ENCODE measurements around the gene GAS1. TPM values are rescaled to one million over a fixed set of nuclear protein-coding genes. Genes with fewer than 3 reads are reported as not detected.

The GAS1 gene
- polyA plus RNA-seq, 6 donors from 2014 or later: not detected

DNA sequence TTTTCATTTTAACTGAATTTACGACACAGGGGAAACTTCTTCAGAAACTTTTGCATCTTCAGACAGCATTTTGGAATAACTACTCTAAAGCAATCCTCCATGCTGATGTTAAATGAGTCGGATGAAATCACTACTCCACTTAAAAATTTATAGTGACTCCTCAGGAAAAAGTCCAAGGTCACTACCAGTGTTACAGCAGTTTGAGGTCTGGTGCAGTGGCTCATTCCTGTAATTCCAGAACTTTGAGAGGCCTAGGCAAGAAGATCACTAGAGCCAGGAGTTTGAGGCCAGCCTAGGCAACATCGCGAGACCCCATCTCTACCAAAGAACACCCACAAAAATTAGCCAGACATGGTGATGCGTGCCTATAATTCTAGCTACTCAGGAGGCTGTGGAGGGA lies 5.9 kb upstream of the GAS1 start:
- Mint-ChIP-seq H3K27ac (no peak overlapping the region), H3K36me3 (no peaks in the 10 kb centered on the region), H3K27me3 (peaks cover 12 to 40% (median 23%) of the 10 kb centered on the region in 3 donors), H3K9me3 (peaks cover 0 to 23% (median 6%) of the 10 kb centered on the region in 7 donors), H3K4me1 (peaks cover 3 to 9% (median 8%) of the 10 kb centered on the region in 3 donors), H3K4me3 (no peak overlapping the region)
- DNase-seq (no peak), ATAC-seq (ENCODE audit: low read depth in 2 of 2) (no peak)

GRCh38 chr9:86948074-86948929 lies 996 bp upstream of the GAS1 start:
- Mint-ChIP-seq H3K4me3 (peak overlapping the region; percentile 71 to 94 (median 88)), H3K27me3 (peaks cover 19 to 48% (median 28%) of the 10 kb centered on the region in 3 donors), H3K36me3 (no peaks in the 10 kb centered on the region), H3K9me3 (peaks cover 0 to 23% (median 5%) of the 10 kb centered on the region in 7 donors), H3K4me1 (peaks cover 7 to 16% (median 10%) of the 10 kb centered on the region in 3 donors), H3K27ac (peak overlapping the region in 2 of 6 donors; percentile 41 to 47)
- ATAC-seq (ENCODE audit: low read depth in 2 of 2): peak; percentile 69 to 72
- DNase-seq: peak; percentile 44

DNA sequence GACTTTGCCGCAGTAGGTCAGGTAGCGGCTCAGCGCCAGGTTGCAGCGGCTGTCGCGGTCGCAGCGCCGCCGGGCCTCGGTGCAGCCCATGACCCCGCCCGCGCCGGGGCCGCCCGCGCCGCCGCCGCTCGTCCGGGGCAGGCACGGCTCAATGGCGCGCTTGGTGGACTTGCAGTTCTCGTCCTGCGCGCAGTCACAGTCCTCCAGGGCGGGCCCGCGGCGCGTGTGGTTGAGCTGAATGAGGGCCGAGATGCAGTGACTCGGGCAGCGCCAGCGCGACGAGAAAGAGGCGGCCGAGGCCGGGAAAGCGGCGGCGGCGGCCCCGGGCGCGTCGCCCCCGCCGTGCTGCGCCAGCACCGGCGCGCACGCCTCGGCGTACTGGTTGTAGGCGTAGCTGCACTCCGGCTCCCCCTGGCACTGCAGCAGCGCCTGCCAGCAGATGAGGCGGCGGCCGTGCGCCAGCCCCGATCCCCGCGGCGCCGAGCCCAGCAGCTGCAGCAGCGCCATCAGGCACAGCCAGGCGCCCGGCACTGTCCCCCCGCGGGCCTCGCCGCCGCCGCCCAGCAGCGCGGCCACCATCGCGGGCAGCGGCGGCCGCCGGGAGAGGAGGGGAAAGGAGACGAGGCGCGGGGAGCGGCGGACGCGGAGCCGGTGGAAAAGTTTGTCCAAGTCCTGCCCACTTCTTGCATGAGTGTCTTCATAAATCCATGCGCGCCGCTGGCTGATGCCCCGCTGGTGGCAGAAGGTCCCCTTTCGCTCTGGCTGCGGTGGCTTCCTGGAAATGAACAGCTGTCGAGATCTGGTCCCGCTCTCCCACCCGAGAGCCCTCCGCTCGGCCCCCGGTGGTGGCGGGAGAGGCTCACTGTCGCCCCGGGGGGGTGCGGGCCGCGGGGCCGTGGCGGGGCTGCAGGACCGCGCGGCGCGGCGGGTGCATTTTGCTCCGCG lies 833 bp downstream of the GAS1 start:
- H3K27me3 Mint-ChIP-seq: peaks cover 35 to 49% (median 46%) of the 10 kb centered on the region in 3 donors
- H3K9me3 Mint-ChIP-seq: peaks cover 0 to 10% (median 0%) of the 10 kb centered on the region in 7 donors
- DNase-seq (peak; percentile 28), ATAC-seq (ENCODE audit: low read depth in 2 of 2) (peak; percentile 46 to 62)
- H3K4me1 Mint-ChIP-seq: peaks cover 7 to 16% (median 10%) of the 10 kb centered on the region in 3 donors
- H3K4me3 Mint-ChIP-seq: peak overlapping the region; percentile 46 to 83 (median 76)
- no peaks in the 10 kb centered on the region for H3K36me3 Mint-ChIP-seq
- no peak overlapping the region for H3K27ac Mint-ChIP-seq

GRCh38 chr9:86945728-86946200 lies 1.5 kb downstream of the GAS1 start:
- peaks cover 0 to 3% (median 0%) of the 10 kb centered on the region in 7 donors for H3K9me3 Mint-ChIP-seq
- peak overlapping the region in 7 of 8 donors; percentile 31 to 82 (median 56) for H3K4me3 Mint-ChIP-seq
- H3K36me3 Mint-ChIP-seq: no peaks in the 10 kb centered on the region
- H3K4me1 Mint-ChIP-seq: peaks cover 7 to 16% (median 10%) of the 10 kb centered on the region in 3 donors
- H3K27ac Mint-ChIP-seq: no peak overlapping the region
- DNase-seq (no peak), ATAC-seq (ENCODE audit: low read depth in 2 of 2) (no peak)
- peaks cover 42 to 56% (median 54%) of the 10 kb centered on the region in 3 donors for H3K27me3 Mint-ChIP-seq

GRCh38 chr9:86944796-86945727 lies 2.2 kb downstream of the GAS1 start:
- ATAC-seq (ENCODE audit: low read depth in 2 of 2) (no peak), DNase-seq (no peak)
- no peaks in the 10 kb centered on the region for H3K36me3 Mint-ChIP-seq
- peaks cover 7 to 16% (median 10%) of the 10 kb centered on the region in 3 donors for H3K4me1 Mint-ChIP-seq
- H3K27ac Mint-ChIP-seq: no peak overlapping the region
- H3K9me3 Mint-ChIP-seq: no peaks in the 10 kb centered on the region
- H3K4me3 Mint-ChIP-seq: peak overlapping the region; percentile 62 to 84 (median 74)
- H3K27me3 Mint-ChIP-seq: peaks cover 44 to 56% (median 54%) of the 10 kb centered on the region in 3 donors

- DNase-seq (no peak), ATAC-seq (ENCODE audit: low read depth in 2 of 2) (no peak)
- H3K4me1 Mint-ChIP-seq: peaks cover 4 to 10% (median 5%) of the 10 kb centered on the region in 3 donors
- peaks cover 53 to 66% (median 61%) of the 10 kb centered on the region in 3 donors for H3K27me3 Mint-ChIP-seq
- peak overlapping the region in 2 of 8 donors; percentile 1 to 53 for H3K4me3 Mint-ChIP-seq
- H3K9me3 Mint-ChIP-seq: no peaks in the 10 kb centered on the region
- H3K36me3 Mint-ChIP-seq: peaks cover 0 to 7% of the 10 kb centered on the region in 2 donors
- H3K27ac Mint-ChIP-seq: no peak overlapping the region
These were observed 3.8 kb downstream of the GAS1 start for GRCh38 chr9:86943201-86944113.

DNA sequence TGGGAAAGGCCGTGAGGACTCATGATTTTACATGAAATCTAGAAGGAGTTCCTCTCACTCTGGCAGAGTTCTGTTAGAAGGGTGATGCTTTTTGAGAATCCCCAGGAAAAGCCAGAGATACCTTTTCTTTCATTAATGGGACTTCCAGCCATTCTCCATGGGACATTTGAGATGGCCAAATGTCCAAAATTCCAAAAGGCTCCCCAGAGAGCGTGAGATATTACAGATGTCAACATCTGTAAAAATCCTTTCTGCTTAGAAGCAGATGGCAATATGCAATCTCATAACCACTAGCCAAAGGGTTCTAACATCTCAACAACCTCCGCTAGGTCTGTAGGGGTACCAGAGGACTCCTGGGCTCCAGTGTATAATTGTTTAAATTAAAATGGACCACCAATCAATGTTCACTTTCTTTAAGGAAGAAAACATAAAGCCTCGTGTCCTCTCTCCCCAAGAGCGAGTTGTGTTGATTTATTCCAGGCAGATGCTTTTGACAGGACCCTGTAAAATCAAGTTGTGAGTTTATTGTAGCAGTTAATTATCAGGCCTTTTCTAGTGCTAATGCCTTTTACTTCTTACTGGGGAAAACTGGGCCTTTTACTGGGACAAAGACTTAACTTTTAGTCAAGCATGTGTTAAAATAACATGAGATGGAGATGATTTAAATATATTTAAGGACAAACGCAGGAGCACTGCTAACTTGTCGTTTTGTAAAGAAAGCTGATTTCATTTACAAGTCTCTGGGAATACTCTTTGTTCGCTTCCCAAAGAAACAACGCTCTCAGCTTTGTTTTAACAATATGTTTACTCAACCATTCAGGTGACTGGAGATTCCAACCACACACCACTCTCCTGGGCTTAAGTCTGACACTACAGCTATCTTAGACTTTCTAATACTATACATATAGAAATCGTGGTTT lies 4.8 kb downstream of the GAS1 start:
- DNase-seq (no peak), ATAC-seq (ENCODE audit: low read depth in 2 of 2) (no peak)
- peak overlapping the region in 1 of 8 donors; percentile 53 for H3K4me3 Mint-ChIP-seq
- H3K36me3 Mint-ChIP-seq: peaks cover 0 to 7% of the 10 kb centered on the region in 2 donors
- H3K27ac Mint-ChIP-seq: no peak overlapping the region
- H3K4me1 Mint-ChIP-seq: peaks cover 0 to 7% (median 4%) of the 10 kb centered on the region in 3 donors
- peaks cover 54 to 68% (median 66%) of the 10 kb centered on the region in 3 donors for H3K27me3 Mint-ChIP-seq
- H3K9me3 Mint-ChIP-seq: no peaks in the 10 kb centered on the region

DNA sequence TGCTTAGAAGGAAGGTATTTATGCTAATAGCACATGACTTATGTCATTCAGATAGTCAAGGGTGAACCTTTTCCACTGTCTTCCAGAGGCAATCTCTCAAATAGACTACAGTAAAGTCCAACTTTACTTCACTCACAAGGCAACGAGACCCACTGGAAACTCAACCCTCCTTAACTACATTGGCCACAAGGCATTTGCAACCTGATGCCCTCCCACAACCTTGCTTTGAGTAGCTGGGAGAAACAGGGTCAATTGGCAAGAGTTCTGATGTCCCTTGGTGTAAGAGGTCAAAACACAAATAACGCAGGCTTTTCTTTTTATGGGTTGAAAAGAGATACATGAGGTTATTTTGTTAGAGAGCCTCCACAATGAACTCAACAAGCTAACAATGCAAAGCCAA lies 6.1 kb downstream of the GAS1 start:
- no peak for ATAC-seq (ENCODE audit: low read depth in 2 of 2)
- Mint-ChIP-seq H3K4me1 (peaks cover 0 to 7% (median 4%) of the 10 kb centered on the region in 3 donors), H3K9me3 (peaks cover 0 to 1% (median 0%) of the 10 kb centered on the region in 7 donors), H3K36me3 (peaks cover 0 to 7% of the 10 kb centered on the region in 2 donors), H3K27me3 (peaks cover 54 to 68% (median 66%) of the 10 kb centered on the region in 3 donors), H3K4me3 (no peak overlapping the region), H3K27ac (no peak overlapping the region)
- DNase-seq: no peak

DNA sequence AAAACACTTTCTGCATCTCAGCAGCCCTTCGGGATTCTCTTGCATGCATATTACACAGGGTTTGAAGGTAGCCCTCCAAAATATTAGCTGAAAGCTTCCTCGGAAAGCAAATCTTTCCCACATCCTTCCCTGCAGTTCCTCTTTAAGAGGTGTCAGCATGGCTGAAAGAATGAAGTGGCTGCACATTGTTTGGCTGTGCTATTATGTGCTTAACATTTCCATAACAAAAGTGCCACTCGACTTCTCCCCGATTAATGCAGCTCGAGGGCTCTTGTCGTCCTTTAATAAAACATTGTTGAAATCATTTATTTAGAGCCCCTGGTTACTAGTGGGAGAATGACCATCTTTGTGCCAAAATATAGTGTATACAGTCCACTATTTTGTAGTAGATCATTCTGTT lies 6.5 kb downstream of the GAS1 start:
- Mint-ChIP-seq H3K9me3 (peaks cover 0 to 2% (median 0%) of the 10 kb centered on the region in 7 donors), H3K36me3 (peaks cover 0 to 7% of the 10 kb centered on the region in 2 donors), H3K4me3 (no peak overlapping the region), H3K4me1 (peaks cover 0 to 7% (median 4%) of the 10 kb centered on the region in 3 donors), H3K27ac (no peak overlapping the region), H3K27me3 (peaks cover 54 to 68% (median 66%) of the 10 kb centered on the region in 3 donors)
- DNase-seq (no peak), ATAC-seq (ENCODE audit: low read depth in 2 of 2) (no peak)

DNA sequence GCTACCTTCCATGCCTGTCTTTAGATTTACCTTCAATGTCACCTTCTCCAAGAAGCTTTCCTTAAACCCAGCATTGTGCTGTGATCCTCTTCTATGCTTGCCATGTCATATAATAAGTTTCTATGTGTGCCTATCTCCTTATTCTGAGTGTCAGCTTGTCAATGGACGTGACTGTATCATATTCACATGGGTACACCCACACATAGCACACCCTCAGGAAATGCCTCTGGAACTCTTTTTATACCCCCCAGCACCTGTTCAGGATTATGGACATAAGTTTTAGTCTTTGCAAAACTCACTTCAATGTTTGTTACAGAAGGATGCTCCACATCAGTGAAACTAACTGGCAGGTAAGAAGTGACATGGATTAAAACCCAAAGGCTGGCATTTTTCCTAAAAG lies 7.4 kb downstream of the GAS1 start:
- H3K27me3 Mint-ChIP-seq: peaks cover 49 to 61% (median 59%) of the 10 kb centered on the region in 3 donors
- peaks cover 0 to 5% (median 0%) of the 10 kb centered on the region in 7 donors for H3K9me3 Mint-ChIP-seq

More for the DNA sequence above, 7.4 kb downstream of the GAS1 start:
- no peak overlapping the region for H3K4me3 Mint-ChIP-seq
- peaks cover 0 to 1% (median 0%) of the 10 kb centered on the region in 3 donors for H3K4me1 Mint-ChIP-seq
- H3K27ac Mint-ChIP-seq: no peak overlapping the region
- ATAC-seq (ENCODE audit: low read depth in 2 of 2) (no peak), DNase-seq (no peak)
- H3K36me3 Mint-ChIP-seq: peaks cover 0 to 7% of the 10 kb centered on the region in 2 donors

Data from naive B cell (primary cell).